Neuronal stem cell (in vitro differentiated cells): Measurements from ENCODE around the gene SCG2.

Experiments
- DNase-seq: peaks from one replicate; pipeline ENCODE4 v3.0.0-alpha.2; 2013; ENCODE audit warnings: low spot score
- H2AFZ ChIP-seq: one replicate; pipeline ENCODE4 v1.6.1; 2013; ENCODE audit warnings: mild to moderate bottlenecking, low read length, inconsistent platforms
- H2AK5ac ChIP-seq: 2 replicates; pipeline ENCODE4 v1.6.1; 2013; ENCODE audit warnings: low read depth, mild to moderate bottlenecking, inconsistent platforms, low read length, moderate library complexity, mixed read lengths
- H2BK120ac ChIP-seq: 2 replicates; pipeline ENCODE4 v1.6.1; 2013; ENCODE audit warnings: low read depth, mild to moderate bottlenecking, inconsistent platforms, low read length, moderate library complexity, mixed read lengths
- H2BK12ac ChIP-seq: one replicate; pipeline ENCODE4 v1.6.1; 2013; ENCODE audit warnings: low read length, inconsistent platforms
- H2BK15ac ChIP-seq: 2 replicates; pipeline ENCODE4 v1.6.1; 2013; ENCODE audit warnings: mild to moderate bottlenecking, low read length, inconsistent platforms, mixed read lengths
- H2BK5ac ChIP-seq: one replicate; pipeline ENCODE4 v1.6.1; 2013; ENCODE audit warnings: inconsistent platforms, mild to moderate bottlenecking, low read length, moderate library complexity
- H3K14ac ChIP-seq: one replicate; pipeline ENCODE4 v1.6.1; 2013; ENCODE audit warnings: low read length, inconsistent platforms
- H3K18ac ChIP-seq: 2 replicates; pipeline ENCODE4 v1.6.1; 2013; ENCODE audit warnings: low read length, inconsistent platforms
- H3K23ac ChIP-seq: 2 replicates; pipeline ENCODE4 v1.6.1; 2013; ENCODE audit warnings: low read depth, mild to moderate bottlenecking, mixed read lengths, low read length, inconsistent platforms; ENCODE audit not compliant: poor library complexity
- H3K27ac ChIP-seq: replicated peaks from 3 replicates; pipeline ENCODE4 v1.5.1; 2013; ENCODE audit warnings: low read length, inconsistent platforms
- H3K27me3 ChIP-seq, 3 experiments: 2 replicates each; pipeline ENCODE4 v1.6.1; 2013; ENCODE audit warnings: low read length in 3 of 3, mild to moderate bottlenecking in 2 of 3, inconsistent platforms in 1 of 3, low read depth in 1 of 3, mixed read lengths in 1 of 3, moderate library complexity in 1 of 3; ENCODE audit not compliant: control insufficient read depth in 3 of 3, insufficient read depth in 3 of 3
- H3K36me3 ChIP-seq, 2 donors: replicated peaks in 1 of 2; 2 replicates each; pipeline ENCODE4 v1.6.1; 2013; ENCODE audit warnings: low read length in 2 of 2; ENCODE audit not compliant: control insufficient read depth in 2 of 2, insufficient read depth in 2 of 2
- H3K4ac ChIP-seq: 2 replicates; pipeline ENCODE4 v1.6.1; 2013; ENCODE audit warnings: inconsistent platforms, mild to moderate bottlenecking, low read length, moderate library complexity
- H3K4me1 ChIP-seq, 2 donors: 1 replicate in 1 of 2; 2 replicates in 1 of 2; pipeline ENCODE4 v1.6.1; 2013; ENCODE audit warnings: low read length in 2 of 2, low read depth in 1 of 2; ENCODE audit not compliant: control insufficient read depth in 2 of 2, insufficient read depth in 1 of 2
- H3K4me2 ChIP-seq: one replicate; pipeline ENCODE4 v1.6.1; 2013; ENCODE audit warnings: mild to moderate bottlenecking, low read length, inconsistent platforms; ENCODE audit not compliant: insufficient read depth, poor library complexity, severe bottlenecking
- H3K4me3 ChIP-seq, 2 donors: 2 replicates each; pipeline ENCODE4 v1.5.1; 2013; ENCODE audit warnings: low read length in 2 of 2, mild to moderate bottlenecking in 2 of 2, inconsistent platforms in 1 of 2, moderate library complexity in 1 of 2
- H3K79me1 ChIP-seq: one replicate; pipeline ENCODE4 v1.6.1; 2013; ENCODE audit warnings: low read depth, mild to moderate bottlenecking, inconsistent platforms, low read length, moderate library complexity
- H3K9ac ChIP-seq: one replicate; pipeline ENCODE4 v1.6.1; 2013; ENCODE audit warnings: mild to moderate bottlenecking, low read depth, low read length, inconsistent platforms; ENCODE audit not compliant: poor library complexity
- H3K9me3 ChIP-seq, 2 donors: replicated peaks in 1 of 2; 2 replicates each; pipeline versions ENCODE3 to v1.6.1; 2013; ENCODE audit warnings: low read length in 2 of 2, mild to moderate bottlenecking in 2 of 2, inconsistent platforms in 1 of 2, low read depth in 1 of 2, mixed read lengths in 1 of 2, moderate library complexity in 1 of 2; ENCODE audit not compliant: control insufficient read depth in 2 of 2, insufficient read depth in 1 of 2
- H4K8ac ChIP-seq: one replicate; pipeline ENCODE4 v1.6.1; 2013; ENCODE audit warnings: low read depth, mild to moderate bottlenecking, inconsistent platforms, low read length, moderate library complexity
- H4K91ac ChIP-seq: one replicate; pipeline ENCODE4 v1.6.1; 2013; ENCODE audit warnings: low read length, low read depth, mild to moderate bottlenecking, inconsistent platforms; ENCODE audit not compliant: poor library complexity
- WGBS, 2 donors: extraction: QIAGEN DNeasy Blood & Tissue Kit; methylation state at CpG; one replicate each; pipeline ENCODE4 v1.1.7; 2013; ENCODE audit warnings: missing lambda C conversion rate in 2 of 2, mixed read lengths in 1 of 2; ENCODE audit not compliant: insufficient read length in 2 of 2, insufficient replicate concordance in 1 of 2; ENCODE audit errors: extremely low coverage in 2 of 2; 5-methylcytosine and 5-hydroxymethylcytosine counted together

Gene SCG2

GRCh38 chr2:223563462-223563861 is 38.7 kb downstream of the SCG2 start:
- no peak overlapping the region for H4K91ac ChIP-seq
- H3K14ac ChIP-seq = no peak overlapping the region
- no peak overlapping the region for H3K4ac ChIP-seq
- no peaks in the 10 kb centered on the region for H3K79me1 ChIP-seq
- no peak overlapping the region for H2BK12ac ChIP-seq
- peak overlapping the region; percentile 14 for H3K27ac ChIP-seq
- DNase-seq = no peak
- H3K36me3 ChIP-seq = no peaks in the 10 kb centered on the region
- H3K4me3 ChIP-seq = no peak overlapping the region
- H3K27me3 ChIP-seq = no peaks in the 10 kb centered on the region
- no peaks in the 10 kb centered on the region for H3K9me3 ChIP-seq
- H2BK15ac ChIP-seq = no peak overlapping the region
- no peak overlapping the region for H3K23ac ChIP-seq
- H3K4me1 ChIP-seq = peaks cover 5 to 9% of the 10 kb centered on the region in 2 donors
- peak overlapping the region; percentile 40 for H2AFZ ChIP-seq
- no peak overlapping the region for H2AK5ac ChIP-seq
- no peak overlapping the region for H3K18ac ChIP-seq
- H4K8ac ChIP-seq = no peak overlapping the region
- no peak overlapping the region for H2BK120ac ChIP-seq
- H2BK5ac ChIP-seq = no peak overlapping the region
- no peak overlapping the region for H3K9ac ChIP-seq
- no peak overlapping the region for H3K4me2 ChIP-seq

GRCh38 chr2:223562078-223562477 is 40.1 kb downstream of the SCG2 start:
- Histone ChIP-seq H3K9ac (no peak overlapping the region), H2BK12ac (no peak overlapping the region), H2BK120ac (no peak overlapping the region), H3K23ac (no peak overlapping the region), H3K4me1 (peaks cover 5 to 9% of the 10 kb centered on the region in 2 donors), H3K27me3 (no peaks in the 10 kb centered on the region), H3K27ac (no peak overlapping the region), H2BK15ac (no peak overlapping the region), H3K4me2 (no peak overlapping the region), H3K36me3 (no peaks in the 10 kb centered on the region), H2BK5ac (no peak overlapping the region), H3K4me3 (no peak overlapping the region), H4K8ac (no peak overlapping the region), H3K14ac (no peak overlapping the region), H3K4ac (no peak overlapping the region), H2AK5ac (no peak overlapping the region), H3K79me1 (no peaks in the 10 kb centered on the region), H4K91ac (no peak overlapping the region), H3K18ac (no peak overlapping the region), H3K9me3 (no peaks in the 10 kb centered on the region), H2AFZ (no peak overlapping the region)
- WGBS, 2 donors = no CpG with 5 or more reads among the region's 2 CpGs
- DNase-seq = no peak

- H3K36me3 ChIP-seq = no peaks in the 10 kb centered on the region
- H3K23ac ChIP-seq = no peak overlapping the region
- no peak overlapping the region for H3K4me2 ChIP-seq
- no peak overlapping the region for H3K9ac ChIP-seq
- no peaks in the 10 kb centered on the region for H3K27me3 ChIP-seq
- no CpG with 5 or more reads among the region's 7 CpGs for WGBS, 2 donors
- H2AFZ ChIP-seq = peak overlapping the region; percentile 3
- H4K91ac ChIP-seq = no peak overlapping the region
- no peak overlapping the region for H2BK15ac ChIP-seq
- H3K4ac ChIP-seq = no peak overlapping the region
- H3K18ac ChIP-seq = no peak overlapping the region
- H2BK120ac ChIP-seq = no peak overlapping the region
- H3K4me1 ChIP-seq = peaks cover 5 to 9% of the 10 kb centered on the region in 2 donors
- H4K8ac ChIP-seq = no peak overlapping the region
- H3K79me1 ChIP-seq = no peaks in the 10 kb centered on the region
- DNase-seq = no peak
- no peak overlapping the region for H3K14ac ChIP-seq
- no peak overlapping the region for H2BK12ac ChIP-seq
- H2BK5ac ChIP-seq = no peak overlapping the region
- H3K4me3 ChIP-seq = no peak overlapping the region
- no peak overlapping the region for H2AK5ac ChIP-seq
- H3K9me3 ChIP-seq = no peaks in the 10 kb centered on the region
- H3K27ac ChIP-seq = no peak overlapping the region
Observed at GRCh38 chr2:223560749-223561435, 41.3 kb downstream of the SCG2 start.

DNA sequence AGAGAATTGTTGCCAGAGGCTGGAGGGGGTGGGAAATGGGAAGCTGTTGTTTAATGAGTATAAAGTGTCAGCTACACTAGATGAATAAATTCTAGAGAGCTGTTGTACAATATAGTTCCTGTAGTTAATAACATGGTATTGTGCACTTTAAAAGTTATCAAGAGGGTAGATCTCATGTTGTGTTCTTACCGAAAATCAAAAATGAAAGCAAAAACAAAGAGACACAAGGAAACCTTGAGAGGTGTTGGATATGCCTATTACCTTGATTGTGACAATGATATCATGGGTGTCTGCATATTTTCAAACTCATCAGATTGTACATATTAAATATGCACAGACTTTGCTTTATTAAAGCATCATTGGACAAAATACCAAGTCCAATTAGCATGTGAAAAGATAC is 43.2 kb downstream of the SCG2 start:
- Histone ChIP-seq H3K79me1 (no peaks in the 10 kb centered on the region), H2AK5ac (no peak overlapping the region), H3K23ac (no peak overlapping the region), H3K36me3 (no peaks in the 10 kb centered on the region), H2BK15ac (no peak overlapping the region), H3K27me3 (no peaks in the 10 kb centered on the region), H2BK12ac (no peak overlapping the region), H3K9me3 (no peaks in the 10 kb centered on the region), H3K14ac (no peak overlapping the region), H4K91ac (no peak overlapping the region), H4K8ac (no peak overlapping the region), H3K4me3 (no peak overlapping the region), H2BK5ac (no peak overlapping the region), H3K4me2 (no peak overlapping the region), H3K27ac (no peak overlapping the region), H3K4ac (no peak overlapping the region), H2AFZ (no peak overlapping the region), H3K4me1 (peaks cover 5 to 9% of the 10 kb centered on the region in 2 donors), H2BK120ac (no peak overlapping the region), H3K9ac (no peak overlapping the region), H3K18ac (no peak overlapping the region)
- no peak for DNase-seq
- no CpG with 5 or more reads among the region's 1 CpG for WGBS, 2 donors
